Measurements from ENCODE around the gene TTC36.

Gene TTC36

DNA sequence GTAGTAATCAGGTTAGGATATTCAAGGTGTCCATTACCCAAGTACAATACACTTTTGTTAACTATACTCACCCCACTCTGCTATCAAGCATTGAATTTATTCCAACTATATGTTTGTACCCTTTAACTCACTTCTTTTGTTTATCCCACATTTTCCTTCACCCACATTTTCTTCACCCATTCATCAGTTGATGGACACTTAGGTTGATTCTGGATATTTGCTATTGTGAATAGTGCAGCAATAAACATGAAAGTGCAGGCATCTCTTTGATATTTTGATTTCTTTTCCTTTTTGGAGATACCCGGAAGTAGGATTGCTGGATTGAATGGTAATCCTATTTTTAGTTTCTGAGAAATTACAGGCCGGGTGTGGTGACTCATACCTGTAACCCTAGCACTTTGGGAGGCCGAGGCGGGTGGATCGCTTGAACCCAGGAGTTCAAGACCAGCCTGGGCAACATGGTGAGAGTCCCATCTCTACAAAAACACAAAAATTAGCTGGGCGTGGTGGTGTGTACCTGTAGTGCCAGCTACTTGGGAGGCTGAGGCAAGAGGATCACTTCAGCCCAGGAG lies 10.2 kb downstream of the TTC36 start:
- DNase-seq (ENCODE audit: low read depth) = peak; percentile 18
- TF ChIP-seq, protein P1, sequence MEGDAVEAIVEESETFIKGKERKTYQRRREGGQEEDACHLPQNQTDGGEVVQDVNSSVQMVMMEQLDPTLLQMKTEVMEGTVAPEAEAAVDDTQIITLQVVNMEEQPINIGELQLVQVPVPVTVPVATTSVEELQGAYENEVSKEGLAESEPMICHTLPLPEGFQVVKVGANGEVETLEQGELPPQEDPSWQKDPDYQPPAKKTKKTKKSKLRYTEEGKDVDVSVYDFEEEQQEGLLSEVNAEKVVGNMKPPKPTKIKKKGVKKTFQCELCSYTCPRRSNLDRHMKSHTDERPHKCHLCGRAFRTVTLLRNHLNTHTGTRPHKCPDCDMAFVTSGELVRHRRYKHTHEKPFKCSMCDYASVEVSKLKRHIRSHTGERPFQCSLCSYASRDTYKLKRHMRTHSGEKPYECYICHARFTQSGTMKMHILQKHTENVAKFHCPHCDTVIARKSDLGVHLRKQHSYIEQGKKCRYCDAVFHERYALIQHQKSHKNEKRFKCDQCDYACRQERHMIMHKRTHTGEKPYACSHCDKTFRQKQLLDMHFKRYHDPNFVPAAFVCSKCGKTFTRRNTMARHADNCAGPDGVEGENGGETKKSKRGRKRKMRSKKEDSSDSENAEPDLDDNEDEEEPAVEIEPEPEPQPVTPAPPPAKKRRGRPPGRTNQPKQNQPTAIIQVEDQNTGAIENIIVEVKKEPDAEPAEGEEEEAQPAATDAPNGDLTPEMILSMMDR (conservative IDR thresholded peaks at IDR 0.05; ENCODE audit: control insufficient read depth, insufficient read depth, low read depth, low read length) = no peak
- no peak overlapping the region for H3K4me3 ChIP-seq (ENCODE audit: control insufficient read depth, low read depth, low read length)

GRCh38 chr11:118544010-118544646 lies 16.9 kb downstream of the TTC36 start:
- DNase-seq (ENCODE audit: low read depth) = no peak
- no peak overlapping the region for H3K4me3 ChIP-seq (ENCODE audit: control insufficient read depth, low read depth, low read length)
- TF ChIP-seq, protein P1 (conservative IDR thresholded peaks at IDR 0.05; ENCODE audit: control insufficient read depth, insufficient read depth, low read depth, low read length) = no peak

DNA sequence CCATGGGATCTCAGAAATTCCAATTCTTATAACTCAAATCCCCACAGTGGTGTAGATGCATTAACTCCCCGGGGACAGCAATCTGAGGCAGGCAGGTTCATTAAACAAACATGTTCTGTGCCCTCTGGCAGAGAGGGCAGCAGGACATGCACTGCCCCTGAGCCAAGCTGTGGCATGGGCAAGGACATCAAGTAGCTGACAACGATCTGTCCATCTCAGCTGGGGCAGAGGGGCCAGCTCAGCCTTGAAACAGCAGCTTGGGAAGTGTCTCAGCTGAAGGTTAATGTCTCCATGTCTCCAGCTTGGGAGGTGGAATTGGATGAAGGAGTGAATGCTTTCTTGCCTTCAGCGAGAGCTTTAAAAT lies 17.4 kb downstream of the TTC36 start:
- DNase-seq (ENCODE audit: low read depth) = no peak
- TF ChIP-seq, protein P1 (conservative IDR thresholded peaks at IDR 0.05; ENCODE audit: control insufficient read depth, insufficient read depth, low read depth, low read length) = no peak
- no peak overlapping the region for H3K4me3 ChIP-seq (ENCODE audit: control insufficient read depth, low read depth, low read length)

GRCh38 chr11:118545533-118545932 lies 18.3 kb downstream of the TTC36 start:
- TF ChIP-seq, protein P1 (conservative IDR thresholded peaks at IDR 0.05; ENCODE audit: control insufficient read depth, insufficient read depth, low read depth, low read length) = no peak
- no peak for DNase-seq (ENCODE audit: low read depth)
- H3K4me3 ChIP-seq (ENCODE audit: control insufficient read depth, low read depth, low read length) = no peak overlapping the region

GRCh38 chr11:118547132-118547531 lies 19.9 kb downstream of the TTC36 start:
- DNase-seq (ENCODE audit: low read depth) = no peak
- H3K4me3 ChIP-seq (ENCODE audit: control insufficient read depth, low read depth, low read length) = no peak overlapping the region
- TF ChIP-seq, protein P1 (conservative IDR thresholded peaks at IDR 0.05; ENCODE audit: control insufficient read depth, insufficient read depth, low read depth, low read length) = no peak

DNA sequence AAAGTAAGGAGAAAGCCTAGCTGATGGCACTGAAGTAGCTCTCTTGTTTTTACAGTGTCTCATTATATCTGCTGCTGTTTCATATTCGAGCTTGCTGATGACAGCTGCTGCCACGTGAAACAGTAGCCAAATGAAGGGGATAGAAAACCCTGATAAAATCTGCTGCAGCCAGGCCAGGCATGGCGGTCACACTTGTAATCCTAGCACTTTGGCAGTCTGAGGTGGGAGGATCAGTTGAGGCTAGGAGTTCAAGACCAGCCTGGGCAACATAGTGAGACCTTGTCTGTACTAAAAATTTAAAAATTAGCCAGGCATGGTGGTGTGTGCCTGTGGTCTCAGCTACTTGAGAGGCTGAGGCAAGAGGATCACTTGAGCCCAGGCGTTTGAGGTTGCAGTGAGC lies 25.1 kb downstream of the TTC36 start:
- H3K4me3 ChIP-seq (ENCODE audit: control insufficient read depth, low read depth, low read length) = no peak overlapping the region
- TF ChIP-seq, protein P1 (conservative IDR thresholded peaks at IDR 0.05; ENCODE audit: control insufficient read depth, insufficient read depth, low read depth, low read length) = no peak
- DNase-seq (ENCODE audit: low read depth) = no peak

Data from fibroblast of mammary gland (primary cell).